Measurements from ENCODE around the gene GM2A.

GM2A gene

GRCh38 chr5:151248651-151249050 is 4.3 kb upstream of the GM2A start:
- no peak overlapping the region for H4K91ac ChIP-seq (ENCODE audit: low read depth, low read length)
- no peak overlapping the region for H2AFZ ChIP-seq (ENCODE audit: insufficient read depth, low read length, poor library complexity)
- H4K8ac ChIP-seq (ENCODE audit: low read depth, low read length), result no peak overlapping the region
- peaks cover 3 to 4% of the 10 kb centered on the region in 2 experiments for H3K4me1 ChIP-seq (ENCODE audit: control insufficient read depth in 1 of 2, insufficient read depth in 2 of 2, low read length in 2 of 2)
- DNase-seq, result no peak
- no peak overlapping the region for H2BK120ac ChIP-seq (ENCODE audit: insufficient read depth, low read length, poor library complexity)
- no peaks in the 10 kb centered on the region for H3K36me3 ChIP-seq (ENCODE audit: control insufficient read depth in 1 of 2, insufficient read depth in 2 of 2, low read length in 2 of 2)
- WGBS (ENCODE audit: extremely low coverage, insufficient coverage, insufficient read length), result no CpG with 5 or more reads among the region's 2 CpGs
- no peak overlapping the region for H3K18ac ChIP-seq (ENCODE audit: low read length)
- H3K23ac ChIP-seq (ENCODE audit: low read length), result no peak overlapping the region
- no peaks in the 10 kb centered on the region for H3K9me3 ChIP-seq (ENCODE audit: insufficient read depth, low read depth, low read length)
- H3K27me3 ChIP-seq (ENCODE audit: insufficient read depth, low read length), result no peaks in the 10 kb centered on the region
- H3K4ac ChIP-seq (ENCODE audit: low read depth, low read length), result no peak overlapping the region
- H2AK5ac ChIP-seq (ENCODE audit: low read length), result no peak overlapping the region
- H3K79me1 ChIP-seq (ENCODE audit: low read length), result peaks cover 6% of the 10 kb centered on the region
- H3K4me2 ChIP-seq (ENCODE audit: low read length), result no peak overlapping the region
- H4K12ac ChIP-seq (ENCODE audit: low read depth, low read length), result no peak overlapping the region
- H3K27ac ChIP-seq (ENCODE audit: low read depth, low read length), result no peak overlapping the region
- H3K9ac ChIP-seq (ENCODE audit: low read length), result no peak overlapping the region
- peaks cover 3% of the 10 kb centered on the region for H3K79me2 ChIP-seq (ENCODE audit: control insufficient read depth, insufficient read depth, low read length, poor library complexity)
- no peak overlapping the region for H2BK12ac ChIP-seq (ENCODE audit: low read length)
- no peak overlapping the region for H3K4me3 ChIP-seq (ENCODE audit: low read depth, low read length)
- H3K14ac ChIP-seq (ENCODE audit: low read length), result no peak overlapping the region
- no peak overlapping the region for H2BK5ac ChIP-seq (ENCODE audit: low read depth, low read length, poor library complexity)

GRCh38 chr5:151249281-151249680 is 3.7 kb upstream of the GM2A start:
- H3K36me3 ChIP-seq (ENCODE audit: control insufficient read depth in 1 of 2, insufficient read depth in 2 of 2, low read length in 2 of 2), result no peaks in the 10 kb centered on the region
- H3K79me2 ChIP-seq (ENCODE audit: control insufficient read depth, insufficient read depth, low read length, poor library complexity), result peaks cover 3% of the 10 kb centered on the region
- H3K14ac ChIP-seq (ENCODE audit: low read length), result no peak overlapping the region
- H3K4me1 ChIP-seq (ENCODE audit: control insufficient read depth in 1 of 2, insufficient read depth in 2 of 2, low read length in 2 of 2), result peaks cover 4 to 5% of the 10 kb centered on the region in 2 experiments
- no peak overlapping the region for H3K27ac ChIP-seq (ENCODE audit: low read depth, low read length)
- H3K4me2 ChIP-seq (ENCODE audit: low read length), result no peak overlapping the region
- H3K18ac ChIP-seq (ENCODE audit: low read length), result no peak overlapping the region
- H3K4ac ChIP-seq (ENCODE audit: low read depth, low read length), result no peak overlapping the region
- no peak overlapping the region for H4K12ac ChIP-seq (ENCODE audit: low read depth, low read length)
- no peak overlapping the region for H2AFZ ChIP-seq (ENCODE audit: insufficient read depth, low read length, poor library complexity)
- H2AK5ac ChIP-seq (ENCODE audit: low read length), result no peak overlapping the region
- H4K8ac ChIP-seq (ENCODE audit: low read depth, low read length), result no peak overlapping the region
- H2BK120ac ChIP-seq (ENCODE audit: insufficient read depth, low read length, poor library complexity), result no peak overlapping the region
- no peak overlapping the region for H3K4me3 ChIP-seq (ENCODE audit: low read depth, low read length)
- H3K9me3 ChIP-seq (ENCODE audit: insufficient read depth, low read depth, low read length), result no peaks in the 10 kb centered on the region
- no peak overlapping the region for H3K23ac ChIP-seq (ENCODE audit: low read length)
- no peak for DNase-seq
- no CpG with 5 or more reads among the region's 5 CpGs for WGBS (ENCODE audit: extremely low coverage, insufficient coverage, insufficient read length)
- no peaks in the 10 kb centered on the region for H3K27me3 ChIP-seq (ENCODE audit: insufficient read depth, low read length)
- no peak overlapping the region for H2BK5ac ChIP-seq (ENCODE audit: low read depth, low read length, poor library complexity)
- no peak overlapping the region for H3K9ac ChIP-seq (ENCODE audit: low read length)
- no peak overlapping the region for H2BK12ac ChIP-seq (ENCODE audit: low read length)
- no peak overlapping the region for H4K91ac ChIP-seq (ENCODE audit: low read depth, low read length)
- peaks cover 7% of the 10 kb centered on the region for H3K79me1 ChIP-seq (ENCODE audit: low read length)

- no peak overlapping the region for H3K4me3 ChIP-seq (ENCODE audit: low read depth, low read length)
- H3K9ac ChIP-seq (ENCODE audit: low read length), result no peak overlapping the region
- no peak overlapping the region for H4K8ac ChIP-seq (ENCODE audit: low read depth, low read length)
- DNase-seq, result no peak
- H2BK12ac ChIP-seq (ENCODE audit: low read length), result no peak overlapping the region
- H2BK120ac ChIP-seq (ENCODE audit: insufficient read depth, low read length, poor library complexity), result no peak overlapping the region
- H3K18ac ChIP-seq (ENCODE audit: low read length), result no peak overlapping the region
- WGBS (ENCODE audit: extremely low coverage, insufficient coverage, insufficient read length), result no CpG with 5 or more reads among the region's 10 CpGs
- H3K4me2 ChIP-seq (ENCODE audit: low read length), result no peak overlapping the region
- H3K27me3 ChIP-seq (ENCODE audit: insufficient read depth, low read length), result no peaks in the 10 kb centered on the region
- no peak overlapping the region for H2AFZ ChIP-seq (ENCODE audit: insufficient read depth, low read length, poor library complexity)
- no peaks in the 10 kb centered on the region for H3K9me3 ChIP-seq (ENCODE audit: insufficient read depth, low read depth, low read length)
- H3K79me1 ChIP-seq (ENCODE audit: low read length), result peaks cover 7% of the 10 kb centered on the region
- H3K36me3 ChIP-seq (ENCODE audit: control insufficient read depth in 1 of 2, insufficient read depth in 2 of 2, low read length in 2 of 2), result no peaks in the 10 kb centered on the region
- H4K12ac ChIP-seq (ENCODE audit: low read depth, low read length), result no peak overlapping the region
- no peak overlapping the region for H3K4ac ChIP-seq (ENCODE audit: low read depth, low read length)
- H2AK5ac ChIP-seq (ENCODE audit: low read length), result no peak overlapping the region
- H3K27ac ChIP-seq (ENCODE audit: low read depth, low read length), result no peak overlapping the region
- no peak overlapping the region for H3K14ac ChIP-seq (ENCODE audit: low read length)
- H3K79me2 ChIP-seq (ENCODE audit: control insufficient read depth, insufficient read depth, low read length, poor library complexity), result peaks cover 3% of the 10 kb centered on the region
- no peak overlapping the region for H4K91ac ChIP-seq (ENCODE audit: low read depth, low read length)
- H3K4me1 ChIP-seq (ENCODE audit: control insufficient read depth in 1 of 2, insufficient read depth in 2 of 2, low read length in 2 of 2), result peaks cover 4 to 5% of the 10 kb centered on the region in 2 experiments
- no peak overlapping the region for H3K23ac ChIP-seq (ENCODE audit: low read length)
- no peak overlapping the region for H2BK5ac ChIP-seq (ENCODE audit: low read depth, low read length, poor library complexity)
These were observed 2.5 kb upstream of the GM2A start for GRCh38 chr5:151250346-151251000.

- DNase-seq, result no peak
- no CpG with 5 or more reads among the region's 5 CpGs for WGBS (ENCODE audit: extremely low coverage, insufficient coverage, insufficient read length)
- Histone ChIP-seq H2AFZ (ENCODE audit: insufficient read depth, low read length, poor library complexity) (no peak overlapping the region), H3K9ac (ENCODE audit: low read length) (no peak overlapping the region), H3K9me3 (ENCODE audit: insufficient read depth, low read depth, low read length) (no peaks in the 10 kb centered on the region), H3K79me1 (ENCODE audit: low read length) (peaks cover 7% of the 10 kb centered on the region), H2AK5ac (ENCODE audit: low read length) (no peak overlapping the region), H3K4ac (ENCODE audit: low read depth, low read length) (no peak overlapping the region), H3K23ac (ENCODE audit: low read length) (no peak overlapping the region), H2BK5ac (ENCODE audit: low read depth, low read length, poor library complexity) (no peak overlapping the region), H3K27ac (ENCODE audit: low read depth, low read length) (no peak overlapping the region), H3K4me3 (ENCODE audit: low read depth, low read length) (no peak overlapping the region), H4K12ac (ENCODE audit: low read depth, low read length) (no peak overlapping the region), H3K79me2 (ENCODE audit: control insufficient read depth, insufficient read depth, low read length, poor library complexity) (peaks cover 3% of the 10 kb centered on the region), H3K14ac (ENCODE audit: low read length) (no peak overlapping the region), H2BK120ac (ENCODE audit: insufficient read depth, low read length, poor library complexity) (no peak overlapping the region), H3K18ac (ENCODE audit: low read length) (no peak overlapping the region), H2BK12ac (ENCODE audit: low read length) (no peak overlapping the region), H3K4me1 (ENCODE audit: control insufficient read depth in 1 of 2, insufficient read depth in 2 of 2, low read length in 2 of 2) (peaks cover 4 to 5% of the 10 kb centered on the region in 2 experiments), H3K27me3 (ENCODE audit: insufficient read depth, low read length) (no peaks in the 10 kb centered on the region), H3K36me3 (ENCODE audit: control insufficient read depth in 1 of 2, insufficient read depth in 2 of 2, low read length in 2 of 2) (no peaks in the 10 kb centered on the region), H4K91ac (ENCODE audit: low read depth, low read length) (no peak overlapping the region), H3K4me2 (ENCODE audit: low read length) (no peak overlapping the region), H4K8ac (ENCODE audit: low read depth, low read length) (no peak overlapping the region)
These were observed 1.9 kb upstream of the GM2A start for GRCh38 chr5:151251001-151251551.

Data from trophoblast cell (in vitro differentiated cells and primary cell).